ENCODE data around the gene TXNL1.
A peak's percentile ranks its signal among the peaks of the same experiment; 100 is the strongest.
"Not testable (repeated sequence)": the region's sequence is repeated elsewhere in the genome, so short reads cannot be mapped to it uniquely, and the experiment has no call there.

TXNL1 gene

GRCh38 chr18:56643381-56643780 is 5.0 kb upstream of the TXNL1 start:
- no peak for DNase-seq

DNA sequence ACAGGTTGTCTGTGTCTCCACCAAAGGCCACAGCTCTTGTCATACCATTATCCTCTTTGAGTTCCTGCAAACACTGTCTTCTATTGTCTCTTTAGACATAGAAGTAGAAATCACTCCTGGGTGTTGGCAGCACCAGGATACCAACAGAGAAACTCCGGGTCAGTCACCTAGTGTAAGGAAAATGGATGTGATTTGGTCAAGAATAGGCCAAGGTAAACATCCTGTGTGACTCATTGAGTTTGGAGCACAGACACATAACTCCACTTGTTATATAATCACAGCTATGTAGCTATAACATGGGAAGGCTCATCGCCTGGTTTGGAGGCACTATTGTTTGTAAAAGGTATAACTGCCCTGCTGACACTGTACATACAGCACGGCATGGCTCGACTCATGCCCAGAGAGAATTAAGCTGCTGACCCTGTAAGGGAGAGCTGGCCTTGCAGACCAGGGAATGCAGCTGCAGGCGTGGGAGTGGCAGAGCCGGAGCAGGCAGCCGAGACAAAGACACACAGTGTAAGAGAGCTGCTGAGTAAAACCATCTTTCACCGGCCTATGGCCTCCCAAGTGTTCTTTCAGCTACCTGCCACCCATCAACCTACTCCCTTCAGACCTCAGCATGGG is 3.4 kb upstream of the TXNL1 start:
- no peak for DNase-seq

- DNase-seq: no peak
These were observed 1.2 kb upstream of the TXNL1 start for GRCh38 chr18:56639571-56639970.

GRCh38 chr18:56639104-56639381 is 651 bp upstream of the TXNL1 start:
- no peak for DNase-seq

DNA sequence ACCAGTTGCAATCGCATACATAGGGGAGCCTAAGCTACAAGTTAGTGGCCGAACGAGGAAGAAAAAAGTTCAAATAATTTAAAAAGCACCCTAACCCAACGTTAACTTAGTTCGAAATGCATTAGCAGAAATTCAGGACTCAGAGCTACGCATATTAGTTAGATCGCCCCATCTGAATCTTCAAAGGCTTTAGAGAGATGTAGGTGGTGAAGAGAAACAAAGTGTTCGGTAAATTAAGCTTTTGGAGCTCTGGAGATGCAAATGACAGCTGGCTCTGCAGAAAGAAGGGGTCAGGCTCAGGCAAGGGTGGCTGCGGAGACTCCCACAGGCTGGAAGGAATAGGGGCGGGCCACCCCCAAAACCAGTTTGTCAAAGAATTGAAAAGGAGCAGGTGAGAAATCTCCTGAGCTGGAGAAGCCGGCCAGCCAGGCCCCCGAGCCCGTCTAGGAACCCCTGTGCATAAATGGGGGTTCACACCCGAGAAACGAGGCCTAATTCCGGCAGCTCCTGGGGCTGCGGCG is 621 bp downstream of the TXNL1 start:
- DNase-seq: no peak

DNA sequence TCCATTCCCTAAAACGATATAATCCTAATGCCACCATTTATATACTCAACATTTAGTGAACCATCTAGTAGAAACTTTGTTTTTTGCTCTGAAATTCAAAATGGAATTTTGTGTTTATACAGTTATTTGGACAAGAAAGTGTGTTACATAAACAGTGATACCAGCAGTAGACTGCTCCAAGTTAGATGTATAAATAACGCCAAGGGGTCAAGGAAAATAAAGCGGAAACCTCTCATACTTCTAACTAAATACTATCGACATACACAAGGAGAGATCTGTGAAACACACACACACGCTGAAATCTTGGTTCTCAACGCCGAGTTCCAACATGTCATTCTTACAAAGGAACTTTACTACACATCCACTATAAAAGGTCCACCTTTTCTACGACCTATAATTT is 1.2 kb downstream of the TXNL1 start:
- DNase-seq: no peak

GRCh38 chr18:56635007-56635406 is 3.4 kb downstream of the TXNL1 start:
- DNase-seq: no peak

DNA sequence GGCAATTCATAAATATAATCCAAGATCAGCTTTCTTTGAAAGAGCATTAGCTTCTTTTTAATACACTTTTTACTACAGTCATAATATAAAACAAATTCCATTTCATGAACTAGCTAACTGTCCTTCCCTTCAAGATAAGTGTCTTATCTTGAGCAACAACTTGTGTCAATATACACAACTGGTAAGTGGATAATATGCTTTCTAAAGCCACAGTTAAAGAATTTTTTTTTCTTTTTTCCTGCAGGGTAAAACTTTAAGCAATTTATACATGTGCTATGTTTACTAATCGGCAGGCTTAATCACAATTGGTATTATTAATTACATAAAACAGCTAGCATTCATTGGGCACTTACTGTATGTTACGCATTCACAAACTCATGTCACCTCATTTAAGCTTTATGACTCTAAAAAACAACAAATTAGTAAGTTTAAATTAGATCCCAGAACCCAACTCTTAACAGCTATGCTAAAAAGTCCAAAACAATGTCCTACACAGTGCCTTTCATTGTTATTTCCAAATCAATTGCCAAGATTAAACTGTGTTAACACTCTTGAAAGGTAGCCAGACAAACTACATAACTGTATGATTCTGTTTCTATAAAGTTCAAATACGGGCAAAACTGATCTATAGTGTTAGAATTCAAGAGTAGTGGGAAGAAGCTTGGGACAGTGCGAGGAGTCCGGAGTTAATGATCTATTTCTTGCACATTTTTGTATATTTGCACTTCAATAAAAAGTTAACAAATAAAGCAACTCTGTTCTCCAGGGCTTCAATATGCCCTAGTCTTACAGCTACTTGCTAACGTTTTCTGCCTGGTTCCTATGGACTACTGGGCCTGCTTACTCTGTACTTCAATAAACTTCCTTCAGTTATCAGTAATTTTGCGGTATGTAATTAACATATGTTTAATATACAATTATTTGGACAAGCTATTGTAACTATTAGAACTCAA is 6.0 kb downstream of the TXNL1 start:
- DNase-seq: no peak

DNA sequence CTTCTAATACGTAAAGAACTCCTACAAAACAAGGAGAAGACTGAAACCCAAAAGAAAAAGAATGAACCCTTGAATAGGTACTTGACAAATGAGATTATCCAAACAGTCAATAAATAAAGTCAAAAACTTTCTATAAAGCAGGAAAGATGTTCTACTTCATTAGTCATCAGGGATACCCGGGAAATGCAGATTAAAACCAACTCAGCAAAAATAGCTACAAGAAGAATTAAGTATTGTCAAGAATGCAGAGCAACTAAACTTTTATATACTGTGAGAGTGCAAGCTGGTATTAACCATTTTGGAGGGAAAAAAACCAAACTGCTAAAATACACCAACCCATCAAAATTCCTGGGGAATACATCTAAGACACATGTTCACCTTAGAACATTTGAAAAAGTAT is 10.4 kb downstream of the TXNL1 start:
- no peak for DNase-seq

GRCh38 chr18:56615738-56616520 is 22.5 kb downstream of the TXNL1 start:
- DNase-seq: no peak

DNA sequence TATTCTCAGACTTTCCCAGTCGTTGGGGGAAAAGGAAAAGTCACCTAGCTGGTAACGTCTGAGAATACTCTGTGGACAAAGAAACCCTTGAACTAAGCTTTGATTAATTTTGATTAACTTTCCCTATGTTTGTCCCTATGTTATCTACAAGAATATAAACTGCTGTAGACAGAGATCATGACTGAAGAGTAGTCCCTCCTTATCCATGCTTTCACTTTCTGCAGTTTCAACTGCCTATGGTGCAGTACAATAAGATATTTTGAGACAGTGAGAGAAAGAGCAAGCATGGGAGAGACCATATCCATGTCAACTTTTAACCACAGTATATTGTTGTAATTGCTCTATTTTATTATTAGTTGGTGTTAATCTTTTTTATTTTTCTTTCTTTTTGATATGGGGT is 31.8 kb downstream of the TXNL1 start:
- DNase-seq: no peak

DNA sequence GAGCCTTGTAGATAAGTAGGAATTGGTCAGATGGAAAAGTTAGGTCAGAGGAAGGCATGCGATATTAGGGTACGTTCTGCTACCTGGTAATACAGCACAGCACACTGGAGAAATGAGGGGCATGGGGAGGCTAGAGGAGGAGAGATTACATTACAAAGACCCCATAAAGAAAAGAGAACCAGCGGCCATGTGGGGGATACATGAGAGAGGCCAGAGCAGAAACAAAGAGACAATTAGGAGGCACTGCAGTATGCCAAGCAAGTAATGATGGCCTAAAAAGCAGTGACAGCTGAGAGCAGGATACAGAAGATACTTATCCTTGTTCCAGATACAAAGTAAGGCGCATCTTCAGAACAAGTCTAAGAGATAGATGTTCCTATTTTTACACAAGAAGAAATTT is 40.0 kb downstream of the TXNL1 start:
- no peak for DNase-seq

DNA sequence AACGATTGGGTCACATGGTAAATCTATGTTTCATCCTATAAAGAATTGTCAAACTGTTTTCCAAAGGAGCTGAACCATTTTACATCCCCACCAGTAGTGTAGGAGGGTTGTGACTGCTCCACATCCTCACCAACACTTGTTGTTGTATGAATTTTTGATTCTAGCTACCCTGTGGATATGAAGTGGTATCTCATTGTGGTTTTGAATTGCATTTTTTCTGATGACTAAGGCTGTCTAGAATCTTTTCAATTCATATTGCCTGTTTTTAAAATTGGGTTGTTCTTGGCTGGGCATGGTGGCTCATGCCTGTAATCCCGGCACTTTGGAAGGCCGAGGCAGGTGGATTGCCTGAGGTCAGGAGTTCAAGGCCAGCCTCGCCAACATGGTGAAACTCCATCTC is 44.5 kb downstream of the TXNL1 start:
- no peak for DNase-seq

DNA sequence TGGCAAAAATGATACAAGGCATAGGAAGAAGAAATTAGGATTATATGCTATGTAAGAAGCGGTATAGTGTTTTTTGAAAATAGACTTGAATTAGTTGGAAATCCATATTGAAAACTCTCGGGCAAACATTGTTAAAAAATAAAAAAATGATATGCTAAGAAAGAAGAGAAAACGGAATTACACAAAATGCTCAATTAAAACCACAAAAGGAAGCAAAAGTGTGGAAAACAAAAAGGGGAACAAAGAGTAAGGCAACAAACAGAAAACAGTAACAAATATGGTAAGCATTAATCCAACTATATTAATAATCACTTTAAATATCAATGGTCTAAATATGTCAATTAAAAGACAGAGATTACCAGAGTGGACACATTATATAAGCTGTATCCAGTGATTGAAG is 58.4 kb downstream of the TXNL1 start:
- no peak for DNase-seq

DNA sequence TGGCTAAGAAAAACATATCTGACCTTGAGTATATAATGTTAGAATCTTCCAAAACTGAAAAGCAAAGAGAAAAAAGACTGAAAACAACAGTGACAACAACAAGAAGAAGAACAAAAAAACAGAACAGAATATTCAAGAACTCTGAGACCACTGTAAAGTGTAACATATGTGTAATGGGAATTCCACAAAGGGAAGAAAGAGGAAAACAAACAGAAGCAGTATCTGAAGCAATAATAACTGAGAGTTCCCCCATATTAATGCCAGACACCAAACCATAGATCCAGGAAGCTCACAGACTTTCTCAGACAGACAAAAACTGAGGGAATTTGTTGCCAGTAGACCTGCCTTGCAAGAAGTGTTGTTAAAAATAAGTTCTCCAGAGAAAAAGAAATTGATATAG is 58.9 kb downstream of the TXNL1 start:
- no peak for DNase-seq

- no peak for DNase-seq
These were observed 61.4 kb downstream of the TXNL1 start for GRCh38 chr18:56576826-56577573.

- DNase-seq: peak in 1 of 2 donors; percentile 10
These were observed 62.4 kb downstream of the TXNL1 start for GRCh38 chr18:56575819-56576663.

DNA sequence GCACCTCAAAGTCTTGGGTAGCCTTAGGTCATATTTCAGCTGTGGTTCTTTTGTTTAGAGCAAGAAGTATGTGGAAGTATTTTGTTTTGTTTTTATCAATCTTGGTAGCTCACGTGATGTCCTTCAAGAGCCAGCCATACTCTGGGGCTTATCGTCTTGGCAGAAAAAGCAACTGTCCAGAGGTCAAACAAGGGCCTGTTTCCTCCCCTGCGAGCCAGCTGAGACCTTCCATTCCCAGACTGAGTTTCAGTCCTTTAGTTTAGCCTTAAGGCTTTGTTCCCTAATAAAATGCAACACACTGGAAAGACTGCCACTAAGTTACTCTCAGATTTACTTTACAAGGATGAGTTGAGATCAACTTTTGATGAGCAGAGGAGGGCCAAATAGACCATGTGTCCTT is 63.5 kb downstream of the TXNL1 start:
- DNase-seq: no peak

- DNase-seq: not testable (repeated sequence)
These were observed 66.1 kb downstream of the TXNL1 start for GRCh38 chr18:56572267-56572666.

DNA sequence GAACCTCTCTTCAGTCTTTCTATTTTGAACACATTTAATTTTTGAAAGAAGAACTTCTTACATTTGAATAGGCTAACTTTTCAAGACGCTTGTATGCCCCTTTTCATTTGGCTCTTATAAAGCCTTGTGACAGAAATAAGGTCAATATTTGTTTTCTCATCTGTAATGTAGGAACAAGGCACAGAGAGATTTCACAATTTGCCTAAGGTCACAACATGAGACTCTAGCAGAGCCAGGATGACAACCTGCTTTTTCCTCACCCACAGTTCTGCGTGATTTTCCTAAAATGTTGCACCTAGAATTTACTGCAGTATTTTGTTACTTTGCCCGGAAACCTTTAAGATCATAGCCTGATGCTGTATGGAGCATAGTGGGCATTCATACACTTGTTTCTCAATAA is 67.4 kb downstream of the TXNL1 start:
- DNase-seq: no peak

GRCh38 chr18:56569416-56569815 is 69.0 kb downstream of the TXNL1 start:
- DNase-seq: no peak

DNA sequence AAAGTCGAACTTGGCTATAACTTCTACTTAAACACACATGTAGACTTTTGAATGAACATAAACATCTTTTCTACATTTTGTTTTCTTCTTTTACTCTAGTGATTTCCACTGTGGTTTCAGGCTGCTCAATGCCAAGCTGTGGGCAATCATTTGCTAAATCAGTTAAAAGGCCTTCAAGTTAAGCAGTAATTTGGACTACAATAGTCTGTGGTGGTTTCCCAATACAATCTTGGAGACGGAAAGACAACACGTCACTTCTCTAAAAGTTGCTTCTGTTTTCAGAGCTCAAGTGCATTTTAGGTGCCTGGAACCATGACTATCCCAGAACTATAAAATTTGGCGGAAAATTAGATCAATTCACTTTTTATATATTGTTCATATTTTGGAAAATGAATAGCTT is 69.4 kb downstream of the TXNL1 start:
- DNase-seq: peak in 1 of 2 donors; percentile 2
